G401.6 (cell line): ENCODE results near the gene COQ10A.
"Not testable (repeated sequence)": the region's sequence is repeated elsewhere in the genome, so short reads cannot be mapped to it uniquely, and the experiment has no call there.

Experiments
- FAIRE-seq: peaks from 2 replicates; lab custom pipeline; 2012; peaks lifted over from hg19 to GRCh38; lab: Jason Lieb, UNC

COQ10A gene

GRCh38 chr12:56280849-56281248, 14.1 kb downstream of the COQ10A start:
- FAIRE-seq: no peak

DNA sequence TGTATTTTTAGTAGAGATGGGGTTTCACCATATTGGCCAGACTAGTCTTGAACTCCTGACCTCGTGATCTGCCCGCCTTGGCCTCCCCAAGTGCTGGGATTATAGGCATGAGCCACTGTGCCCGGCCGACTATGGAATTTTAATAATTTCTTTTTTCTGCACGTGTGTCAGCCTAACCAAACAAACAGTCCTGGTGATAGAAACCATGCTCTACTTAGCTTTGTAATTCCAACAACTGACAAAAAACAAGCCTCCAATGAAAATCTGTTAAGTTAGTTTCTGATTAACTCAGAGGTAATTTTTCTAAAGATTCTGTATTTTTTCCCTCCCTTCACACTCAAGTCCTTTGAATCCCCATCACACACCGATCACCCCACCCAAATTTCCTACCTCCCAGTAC, 15.3 kb downstream of the COQ10A start:
- FAIRE-seq: no peak

DNA sequence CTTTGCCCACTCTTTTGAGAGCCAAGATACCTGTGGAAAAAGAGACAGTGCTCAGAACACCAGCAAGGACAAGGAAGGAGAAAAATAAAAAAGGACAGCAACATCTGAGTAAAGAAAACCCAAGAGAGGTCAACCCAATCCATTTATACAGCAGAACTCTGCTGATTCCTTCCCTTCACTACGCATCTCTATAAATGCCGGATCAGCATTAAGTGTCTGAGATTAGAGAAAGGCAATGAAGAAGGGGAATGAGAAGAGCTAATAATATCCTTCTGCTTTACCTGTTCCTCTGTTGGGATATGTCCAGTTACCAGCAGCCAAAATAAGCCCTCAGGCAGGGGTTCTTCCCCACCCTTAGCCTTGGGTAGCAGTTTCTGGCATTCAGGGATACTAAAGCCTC, 15.8 kb downstream of the COQ10A start:
- no peak for FAIRE-seq

DNA sequence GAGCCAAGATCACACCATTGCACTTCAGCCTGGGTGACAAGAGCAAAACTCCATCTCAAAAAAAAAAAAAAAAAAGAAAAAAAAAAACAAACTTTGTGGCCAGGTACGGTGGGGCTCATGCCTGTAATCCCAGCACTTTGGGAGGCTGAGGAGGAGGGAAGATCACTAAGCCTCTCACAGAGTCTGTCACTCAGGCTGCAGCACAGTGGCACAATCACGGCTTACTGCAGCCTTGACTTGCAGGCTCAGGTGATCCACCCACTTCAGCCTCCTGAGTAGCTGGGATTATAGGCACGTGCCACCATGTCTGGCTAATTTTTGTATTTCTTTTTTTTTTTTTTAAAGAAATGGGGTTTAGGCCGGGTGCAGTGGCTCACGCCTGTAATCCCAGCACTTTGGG, 17.5 kb downstream of the COQ10A start:
- FAIRE-seq: not testable (repeated sequence)

- no peak for FAIRE-seq
These were observed 19.5 kb downstream of the COQ10A start for GRCh38 chr12:56286044-56286830.

DNA sequence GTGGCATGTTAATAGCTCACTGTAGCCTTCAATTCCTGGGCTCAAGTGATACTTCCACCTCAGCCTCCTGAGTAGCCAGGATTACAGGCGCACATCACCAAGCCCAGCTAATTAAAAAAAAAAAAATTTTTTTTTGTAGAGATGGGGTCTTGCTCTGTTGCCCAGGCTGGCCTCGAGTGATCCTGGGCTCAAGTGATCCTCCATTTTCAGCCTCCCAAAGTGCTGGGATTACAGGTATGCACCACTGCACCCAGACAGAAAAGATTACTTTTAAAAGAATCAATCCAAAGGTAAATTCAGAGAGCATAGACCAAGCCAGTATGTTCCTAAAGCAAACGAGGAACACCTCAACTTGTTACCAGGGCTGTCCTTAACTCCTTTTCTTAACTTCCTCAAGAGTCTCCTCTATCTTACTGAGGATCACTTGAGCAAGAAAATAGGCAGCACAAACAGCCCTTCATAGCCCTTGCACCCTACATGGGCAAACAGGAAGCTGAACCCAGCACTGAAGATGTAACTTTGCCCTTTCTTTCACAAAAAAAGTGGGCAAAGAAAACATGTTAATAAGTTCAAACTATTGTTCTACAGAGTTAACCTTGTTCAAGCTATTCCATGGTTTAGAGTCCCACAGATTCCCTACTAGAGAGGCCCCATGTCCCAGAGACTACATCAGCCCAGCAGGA, 22.1 kb downstream of the COQ10A start:
- FAIRE-seq: no peak

- no peak for FAIRE-seq
These were observed 27.1 kb downstream of the COQ10A start for GRCh38 chr12:56293795-56294194.

GRCh38 chr12:56296295-56296694, 29.6 kb downstream of the COQ10A start:
- FAIRE-seq: no peak

- no peak for FAIRE-seq
These were observed 30.7 kb downstream of the COQ10A start for GRCh38 chr12:56297400-56297799.

- no peak for FAIRE-seq
These were observed 32.1 kb downstream of the COQ10A start for GRCh38 chr12:56298828-56299227.

DNA sequence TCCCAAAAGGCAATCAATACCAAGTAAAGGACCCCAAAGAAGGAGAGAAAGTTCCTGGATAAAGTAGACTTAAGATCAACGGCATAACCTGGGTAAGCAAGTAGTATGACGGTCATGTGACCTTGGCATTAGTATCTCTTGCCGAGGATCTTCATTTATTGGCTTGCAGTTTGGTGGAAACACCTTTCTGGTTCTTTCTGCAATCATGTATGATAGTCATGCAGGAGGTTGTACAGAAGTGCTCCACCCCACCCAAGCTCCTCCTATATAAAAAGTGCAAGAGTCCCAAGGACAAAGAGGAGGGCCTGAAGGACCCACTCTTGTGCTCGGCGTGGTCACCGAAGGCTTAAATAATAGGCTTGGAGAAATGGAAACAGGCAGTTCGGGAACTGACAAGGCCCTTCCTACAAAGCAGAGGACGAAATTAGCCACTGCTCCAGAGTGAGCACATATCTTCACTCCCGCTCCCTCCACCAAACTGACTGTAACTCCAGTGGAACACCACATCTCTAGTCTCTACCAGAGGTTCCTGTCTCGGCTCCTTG, 32.6 kb downstream of the COQ10A start:
- FAIRE-seq: no peak

GRCh38 chr12:56299853-56300643, 33.3 kb downstream of the COQ10A start, which contains the start of gene CS:
TSS of gene CS (minus strand) at chr12:56300330. CDS start at chr12:56300201, 129 bp downstream.
- peak; percentile 95 for FAIRE-seq

GRCh38 chr12:56300644-56301464, 34.1 kb downstream of the COQ10A start:
- FAIRE-seq: no peak

DNA sequence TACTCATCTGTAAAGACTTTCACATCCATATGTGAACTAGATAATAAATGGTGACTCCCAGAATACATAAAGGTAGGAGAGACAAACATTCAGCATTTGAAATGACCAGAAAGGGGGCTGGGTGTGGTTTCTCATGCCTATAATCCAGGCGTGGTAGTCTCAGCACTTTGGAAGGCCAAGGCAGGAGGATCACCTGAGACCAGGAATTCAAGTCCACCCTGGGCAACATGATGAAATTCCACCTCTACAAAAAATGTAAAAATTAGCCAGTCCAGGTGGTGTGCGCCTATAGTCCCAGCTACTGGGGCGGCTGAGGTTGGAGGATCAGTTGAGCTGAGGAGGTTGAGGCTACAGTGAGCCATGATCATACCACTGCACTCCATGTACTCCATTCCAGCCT, 37.5 kb downstream of the COQ10A start:
- FAIRE-seq: no peak

DNA sequence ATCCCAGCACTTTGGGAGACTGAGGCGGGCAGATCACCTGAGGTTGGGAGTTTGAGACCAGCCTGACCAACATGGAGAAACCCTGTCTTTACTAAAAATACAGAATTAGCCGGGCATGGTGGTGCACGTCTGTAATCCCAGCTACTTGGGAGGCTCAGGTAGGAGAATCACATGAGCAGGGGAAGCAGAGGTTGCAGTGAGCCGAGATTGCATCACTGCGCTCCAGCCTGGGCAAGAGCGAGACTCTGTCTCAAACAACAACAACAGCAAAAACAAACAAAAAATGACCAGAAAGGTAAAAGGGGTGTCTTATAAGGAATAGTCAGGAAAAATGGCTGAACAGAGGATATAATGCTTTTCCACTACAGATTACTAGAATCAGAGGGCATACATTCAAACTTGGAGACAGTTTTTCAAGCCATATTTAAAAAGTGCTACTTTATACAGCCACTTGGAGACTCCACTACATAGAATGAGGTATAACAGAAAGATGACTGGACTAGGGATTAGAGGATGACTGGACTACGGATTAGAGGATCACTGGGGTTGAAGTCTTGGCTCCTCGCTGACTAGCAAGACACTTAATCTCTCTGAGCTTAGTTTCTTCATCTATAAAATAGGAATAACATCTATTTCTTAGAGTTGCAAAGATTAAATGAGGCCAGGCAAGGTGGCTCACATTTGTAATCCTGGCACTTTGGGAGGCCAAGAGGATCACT, 38.3 kb downstream of the COQ10A start:
- FAIRE-seq: no peak

DNA sequence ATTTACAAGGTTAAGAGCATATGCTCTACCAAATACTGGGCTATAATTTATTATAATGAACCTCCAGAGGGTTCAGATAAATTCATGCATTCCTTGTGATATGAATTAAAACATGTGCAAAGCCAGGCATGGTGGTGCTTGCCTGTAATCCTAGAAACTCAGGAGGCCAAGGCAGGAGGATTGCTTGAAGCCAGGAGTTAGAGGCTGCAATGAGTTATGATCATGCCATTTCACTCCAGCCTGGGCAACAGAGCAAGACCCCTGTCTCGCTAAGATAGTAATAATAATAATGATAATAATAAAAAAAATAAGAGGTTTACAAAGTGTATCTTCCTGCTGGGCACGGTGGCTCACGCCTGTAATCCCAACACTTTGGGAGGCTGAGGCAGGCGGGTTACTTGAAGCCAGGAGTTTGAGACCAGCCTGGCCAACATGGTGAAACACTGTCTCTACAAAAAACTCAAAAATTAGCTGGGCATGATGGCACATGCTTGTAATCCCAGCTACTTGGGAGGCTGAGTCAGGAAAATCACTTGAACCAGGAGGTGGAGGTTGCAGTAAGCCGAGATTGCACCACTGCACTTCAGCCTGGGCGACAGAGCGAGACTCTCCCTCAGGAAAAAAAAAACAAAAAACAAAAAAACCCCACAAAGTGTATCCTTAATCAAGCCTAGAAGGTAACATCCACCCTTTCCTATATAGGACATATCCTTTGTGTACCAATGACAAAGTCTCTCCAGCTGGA, 40.7 kb downstream of the COQ10A start:
- FAIRE-seq: no peak

- FAIRE-seq: no peak
These were observed 42.0 kb downstream of the COQ10A start for GRCh38 chr12:56308714-56309113.

DNA sequence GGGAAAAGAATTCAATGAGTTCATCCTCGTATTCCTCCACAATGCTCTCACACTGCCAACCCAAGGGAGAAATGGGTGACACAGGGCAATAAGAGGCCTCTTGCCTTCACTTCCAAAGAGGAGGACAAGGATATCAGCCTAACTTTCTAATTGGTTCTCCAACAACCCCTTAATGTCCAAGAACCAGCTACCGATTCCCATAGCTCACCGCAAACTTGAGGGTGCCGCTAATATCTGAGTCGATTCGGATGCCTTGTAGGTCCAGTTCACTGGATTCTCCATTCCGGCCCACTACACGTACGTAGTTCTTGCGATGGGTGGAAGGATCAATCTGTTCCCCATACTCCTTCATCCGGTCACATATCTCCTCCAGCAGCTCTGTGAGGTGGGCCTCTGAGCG, 44.3 kb downstream of the COQ10A start:
- FAIRE-seq: no peak

DNA sequence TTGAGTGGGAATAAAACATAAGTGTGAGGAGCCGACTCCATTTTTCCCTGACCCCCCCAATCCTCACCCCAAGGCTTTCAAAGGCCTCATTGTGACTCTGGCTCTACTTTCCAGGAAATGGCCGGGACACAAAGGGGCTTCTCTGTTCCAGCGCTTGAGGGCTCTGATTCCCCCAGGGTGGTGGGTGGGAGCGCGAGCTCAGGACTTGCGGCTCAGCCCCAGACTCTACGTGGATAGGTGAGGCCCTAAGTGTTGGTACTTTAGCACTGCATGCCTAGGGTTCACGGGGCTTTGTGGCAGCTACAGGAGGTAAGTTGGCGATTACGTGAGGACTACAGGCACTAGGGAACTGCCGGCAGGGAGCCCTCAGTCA, 48.5 kb downstream of the COQ10A start:
- no peak for FAIRE-seq
